Activated CD4-positive, alpha-beta T cell treated with anti-CD3 and anti-CD28 coated beads, Interleukin-2, amount 10 ng/mL, durations not matched to agents 24 days and 14 days (primary cell): ENCODE data around the gene GAS6. TPM values are rescaled to one million over a fixed set of nuclear protein-coding genes. Genes with fewer than 3 reads are reported as not detected.
"Not testable (repeated sequence)": the region's sequence is repeated elsewhere in the genome, so short reads cannot be mapped to it uniquely, and the experiment has no call there.

Source experiments
- DNase-seq: peaks from one replicate; pipeline ENCODE4 v3.0.0; 2022
- H3K27ac Mint-ChIP-seq: one replicate; pipeline ENCODE4 v1.8.0; 2022; ENCODE audit warnings: mild to moderate bottlenecking, mixed read lengths
- H3K27me3 Mint-ChIP-seq: one replicate; pipeline ENCODE4 v1.8.0; 2022; ENCODE audit warnings: mixed read lengths
- H3K36me3 Mint-ChIP-seq: one replicate; pipeline ENCODE4 v1.8.0; 2022; ENCODE audit warnings: low read depth, mild to moderate bottlenecking, mixed read lengths
- H3K4me1 Mint-ChIP-seq: one replicate; pipeline ENCODE4 v1.8.0; 2021; ENCODE audit warnings: mixed read lengths
- H3K4me3 Mint-ChIP-seq: one replicate; pipeline ENCODE4 v1.8.0; 2022; ENCODE audit warnings: mild to moderate bottlenecking, moderate library complexity, mixed read lengths
- H3K9me3 Mint-ChIP-seq: one replicate; pipeline ENCODE4 v1.8.0; 2021; ENCODE audit warnings: mixed read lengths
- intact Hi-C: fragments of 100-400 bp; cut with micrococcal nuclease; formaldehyde crosslinking; loops from one replicate; pipeline ENCODE4 v1.15.1; 2023
- total RNA-seq: library from RNA; stranded (reverse); gene quantifications from 2 replicates; pipeline ENCODE4 v1.2.3, GENCODE V29; 2022

The GAS6 gene
- total RNA-seq, 1 donor from 2014 or later: 0.54 TPM

- Mint-ChIP-seq H3K9me3 (no peaks in the 10 kb centered on the region), H3K36me3 (no peaks in the 10 kb centered on the region), H3K27ac (no peak overlapping the region), H3K4me1 (no peaks in the 10 kb centered on the region), H3K4me3 (no peak overlapping the region), H3K27me3 (no peaks in the 10 kb centered on the region)
- DNase-seq: no peak
- intact Hi-C loops: no loop called here
Observed at GRCh38 chr13:113796211-113796963, 67.5 kb downstream of the GAS6 start.

GRCh38 chr13:113795362-113795761, 68.5 kb downstream of the GAS6 start:
- intact Hi-C loops, H3K36me3 Mint-ChIP-seq, H3K4me1 Mint-ChIP-seq, H3K9me3 Mint-ChIP-seq, H3K27me3 Mint-ChIP-seq, H3K27ac Mint-ChIP-seq, DNase-seq, H3K4me3 Mint-ChIP-seq: not testable (repeated sequence)

DNA sequence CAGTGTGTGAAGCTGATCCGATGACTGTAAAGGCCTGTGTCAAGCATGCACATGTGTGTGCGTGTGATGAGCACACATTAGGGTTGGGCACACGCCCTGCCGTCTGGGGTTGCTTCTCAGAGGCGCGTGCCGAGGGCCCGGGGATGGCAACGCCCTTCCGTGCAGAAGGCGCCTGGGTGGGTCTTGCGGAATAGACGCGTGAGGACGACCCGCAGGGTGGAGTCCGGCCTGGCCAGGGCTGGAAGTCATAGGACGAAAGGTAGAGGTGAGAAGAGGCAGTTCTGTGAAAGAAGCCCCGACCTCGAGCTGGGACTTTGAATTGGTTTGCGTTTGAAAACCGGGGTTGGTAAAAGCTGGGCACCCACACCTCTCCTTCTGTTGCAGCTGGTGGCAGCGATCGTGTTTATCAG, 69.1 kb downstream of the GAS6 start:
- H3K27ac Mint-ChIP-seq: no peak overlapping the region
- no peaks in the 10 kb centered on the region for H3K36me3 Mint-ChIP-seq
- no peaks in the 10 kb centered on the region for H3K27me3 Mint-ChIP-seq
- intact Hi-C loops: no loop called here
- no peak for DNase-seq
- H3K4me1 Mint-ChIP-seq: no peaks in the 10 kb centered on the region
- no peak overlapping the region for H3K4me3 Mint-ChIP-seq
- no peaks in the 10 kb centered on the region for H3K9me3 Mint-ChIP-seq

- Mint-ChIP-seq H3K4me3 (no peak overlapping the region), H3K27ac (no peak overlapping the region), H3K36me3 (no peaks in the 10 kb centered on the region), H3K27me3 (no peaks in the 10 kb centered on the region), H3K4me1 (no peaks in the 10 kb centered on the region), H3K9me3 (no peaks in the 10 kb centered on the region)
- intact Hi-C loops: no loop called here
- no peak for DNase-seq
Observed at GRCh38 chr13:113794086-113794485, 69.8 kb downstream of the GAS6 start.

- no peak for DNase-seq
- H3K4me1 Mint-ChIP-seq: no peaks in the 10 kb centered on the region
- H3K36me3 Mint-ChIP-seq: no peaks in the 10 kb centered on the region
- H3K9me3 Mint-ChIP-seq: no peaks in the 10 kb centered on the region
- no peaks in the 10 kb centered on the region for H3K27me3 Mint-ChIP-seq
- no peak overlapping the region for H3K27ac Mint-ChIP-seq
- no peak overlapping the region for H3K4me3 Mint-ChIP-seq
- intact Hi-C loops: no loop called here
Observed at GRCh38 chr13:113793718-113794085, 70.2 kb downstream of the GAS6 start.

- intact Hi-C loops: no loop called here
- Mint-ChIP-seq H3K4me1 (no peaks in the 10 kb centered on the region), H3K27me3 (no peaks in the 10 kb centered on the region), H3K36me3 (no peaks in the 10 kb centered on the region), H3K27ac (no peak overlapping the region), H3K4me3 (no peak overlapping the region), H3K9me3 (no peaks in the 10 kb centered on the region)
- DNase-seq: no peak
Observed at GRCh38 chr13:113792886-113793717, 70.8 kb downstream of the GAS6 start.

- Mint-ChIP-seq H3K36me3 (no peaks in the 10 kb centered on the region), H3K9me3 (no peaks in the 10 kb centered on the region), H3K4me1 (no peaks in the 10 kb centered on the region), H3K27me3 (no peaks in the 10 kb centered on the region), H3K4me3 (no peak overlapping the region), H3K27ac (no peak overlapping the region)
- intact Hi-C loops: no loop called here
- no peak for DNase-seq
Observed at GRCh38 chr13:113792236-113792770, 71.6 kb downstream of the GAS6 start.

DNA sequence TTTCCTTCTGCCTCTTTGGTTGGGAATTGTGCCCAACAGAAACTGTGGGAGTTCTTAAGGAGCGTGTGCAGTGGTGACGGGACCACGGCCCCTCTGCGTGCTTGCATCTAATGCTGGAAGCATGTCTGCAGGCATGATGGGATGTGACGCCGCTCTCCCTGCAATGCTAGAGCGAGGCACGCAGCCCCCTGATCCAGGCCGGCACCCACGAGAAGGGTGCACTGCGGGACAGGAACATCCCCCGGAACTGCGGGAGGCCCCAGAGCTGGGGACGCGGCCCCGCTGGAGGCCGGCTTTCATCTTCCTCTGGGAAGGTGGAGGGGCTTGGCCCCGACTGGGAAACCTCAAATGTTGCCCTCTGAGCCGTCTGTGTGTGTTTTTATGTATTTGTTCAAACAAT, 72.1 kb downstream of the GAS6 start:
- no peak for DNase-seq
- intact Hi-C loops: no loop called here

GRCh38 chr13:113791226-113791625, 72.7 kb downstream of the GAS6 start:
- intact Hi-C loops: no loop called here
- no peaks in the 10 kb centered on the region for H3K27me3 Mint-ChIP-seq
- no peaks in the 10 kb centered on the region for H3K4me1 Mint-ChIP-seq

More for the DNA sequence above, 72.1 kb downstream of the GAS6 start:
- H3K27me3 Mint-ChIP-seq: no peaks in the 10 kb centered on the region
- no peak overlapping the region for H3K4me3 Mint-ChIP-seq
- no peak overlapping the region for H3K27ac Mint-ChIP-seq
- H3K9me3 Mint-ChIP-seq: no peaks in the 10 kb centered on the region
- no peaks in the 10 kb centered on the region for H3K4me1 Mint-ChIP-seq
- H3K36me3 Mint-ChIP-seq: no peaks in the 10 kb centered on the region

GRCh38 chr13:113789931-113790330, 73.9 kb downstream of the GAS6 start:
- DNase-seq, H3K4me1 Mint-ChIP-seq, intact Hi-C loops, H3K27ac Mint-ChIP-seq, H3K9me3 Mint-ChIP-seq, H3K27me3 Mint-ChIP-seq, H3K36me3 Mint-ChIP-seq, H3K4me3 Mint-ChIP-seq: not testable (repeated sequence)

More at GRCh38 chr13:113791226-113791625, 72.7 kb downstream of the GAS6 start:
- Mint-ChIP-seq H3K36me3 (no peaks in the 10 kb centered on the region), H3K4me3 (no peak overlapping the region), H3K27ac (no peak overlapping the region), H3K9me3 (no peaks in the 10 kb centered on the region)
- DNase-seq: no peak

- H3K4me3 Mint-ChIP-seq: no peak overlapping the region
Observed at GRCh38 chr13:113789167-113789566, 74.7 kb downstream of the GAS6 start.

GRCh38 chr13:113788413-113789135, 75.3 kb downstream of the GAS6 start:
- Mint-ChIP-seq H3K9me3 (no peaks in the 10 kb centered on the region), H3K4me3 (no peak overlapping the region)
- intact Hi-C loops: no loop called here

More at GRCh38 chr13:113789167-113789566, 74.7 kb downstream of the GAS6 start:
- Mint-ChIP-seq H3K36me3 (no peaks in the 10 kb centered on the region), H3K4me1 (no peaks in the 10 kb centered on the region), H3K9me3 (no peaks in the 10 kb centered on the region), H3K27me3 (peaks cover 4% of the 10 kb centered on the region), H3K27ac (no peak overlapping the region)
- DNase-seq: no peak
- intact Hi-C loops: no loop called here

GRCh38 chr13:113787694-113788093, 76.2 kb downstream of the GAS6 start:
- Mint-ChIP-seq H3K27me3 (peaks cover 10% of the 10 kb centered on the region), H3K36me3 (no peaks in the 10 kb centered on the region), H3K27ac (no peak overlapping the region), H3K9me3 (no peaks in the 10 kb centered on the region), H3K4me1 (no peaks in the 10 kb centered on the region), H3K4me3 (no peak overlapping the region)
- intact Hi-C loops: no loop called here
- DNase-seq: no peak

More at GRCh38 chr13:113788413-113789135, 75.3 kb downstream of the GAS6 start:
- Mint-ChIP-seq H3K27ac (no peak overlapping the region), H3K36me3 (no peaks in the 10 kb centered on the region), H3K4me1 (no peaks in the 10 kb centered on the region), H3K27me3 (peaks cover 6% of the 10 kb centered on the region)
- DNase-seq: no peak
